Endothelial cell (in vitro differentiated cells): ENCODE measurements around the gene SPIN1. TPM values are rescaled to one million over a fixed set of nuclear protein-coding genes. Genes with fewer than 3 reads are reported as not detected.

Experiments
- DNase-seq: peaks from one replicate; pipeline ENCODE4 v3.0.0; 2021; ENCODE audit warnings: low spot score
- H3K27ac Mint-ChIP-seq: one replicate; pipeline ENCODE4 v1.8.0; 2021; ENCODE audit warnings: mixed read lengths, inconsistent platforms; ENCODE audit not compliant: unreplicated experiment
- H3K27me3 Mint-ChIP-seq: one replicate; pipeline ENCODE4 v1.8.0; 2021; ENCODE audit warnings: mild to moderate bottlenecking, moderate library complexity, mixed read lengths, inconsistent platforms; ENCODE audit not compliant: unreplicated experiment
- H3K36me3 Mint-ChIP-seq: one replicate; pipeline ENCODE4 v1.8.0; 2021; ENCODE audit warnings: mild to moderate bottlenecking, low read depth, mixed read lengths, inconsistent platforms; ENCODE audit not compliant: unreplicated experiment
- H3K4me1 Mint-ChIP-seq: one replicate; pipeline ENCODE4 v1.8.0; 2021; ENCODE audit warnings: mild to moderate bottlenecking, mixed read lengths, inconsistent platforms; ENCODE audit not compliant: unreplicated experiment
- H3K4me3 Mint-ChIP-seq: one replicate; pipeline ENCODE4 v1.8.0; 2021; ENCODE audit warnings: mild to moderate bottlenecking, mixed read lengths, inconsistent platforms; ENCODE audit not compliant: unreplicated experiment
- H3K9me3 Mint-ChIP-seq: one replicate; pipeline ENCODE4 v1.8.0; 2021; ENCODE audit warnings: mixed read lengths, inconsistent platforms; ENCODE audit not compliant: unreplicated experiment
- total RNA-seq: library from RNA; stranded (reverse); fragmentation: NEBNext Ultra II Directional; extraction: Animal tissue kit (Norgen Biotek cat#: 25700); gene quantifications from one replicate; pipeline ENCODE4 v1.2.1, GENCODE V29; 2021; ENCODE audit not compliant: unreplicated experiment
- TF ChIP-seq, protein P1 (sequence below): fragments of 200-600 bp; sonication (generic); IDR thresholded peaks from one replicate; pipeline ENCODE4 v1.5.0; 2021; ENCODE audit warnings: antibody characterized with exemption; ENCODE audit not compliant: unreplicated experiment

Gene SPIN1
- total RNA-seq, 1 donor from 2014 or later: 97.3 TPM

DNA sequence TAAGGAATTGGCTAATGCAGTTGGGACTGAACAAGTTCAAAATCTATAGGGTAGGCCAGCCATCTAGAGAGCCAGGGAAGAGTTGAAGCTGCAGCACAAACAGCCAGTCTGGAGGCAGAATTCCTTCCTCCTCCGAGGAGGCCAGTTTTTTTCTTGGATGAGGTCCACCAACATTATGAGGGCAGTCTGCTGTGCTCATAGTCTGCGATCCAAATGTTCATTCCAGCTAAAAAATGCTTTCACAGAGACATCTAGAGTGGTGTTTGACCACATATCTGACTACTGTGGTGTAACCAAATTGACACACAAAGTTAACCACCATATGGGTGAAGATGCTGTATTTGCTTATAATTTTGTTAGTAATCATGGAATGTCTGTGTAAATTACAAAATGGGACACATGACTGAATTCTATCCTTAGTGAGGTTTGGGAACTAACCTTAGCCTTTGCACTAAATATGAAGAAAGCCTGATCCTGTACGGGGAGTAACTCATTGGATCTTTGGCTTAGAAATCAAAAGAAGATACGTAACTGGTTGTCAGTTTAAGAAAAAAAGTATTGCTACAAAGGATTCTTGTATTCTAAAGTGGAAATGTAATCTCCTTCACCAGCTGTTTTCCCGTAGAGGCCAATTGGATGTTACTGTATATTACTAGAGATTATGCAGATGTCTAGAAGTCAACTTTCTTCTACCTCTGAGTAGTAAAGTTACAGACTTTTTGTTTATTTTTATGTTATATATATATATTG is 70.6 kb downstream of the SPIN1 start:
- peaks cover 11% of the 10 kb centered on the region for H3K4me1 Mint-ChIP-seq
- H3K9me3 Mint-ChIP-seq: no peaks in the 10 kb centered on the region
- no peaks in the 10 kb centered on the region for H3K27me3 Mint-ChIP-seq
- no peak overlapping the region for H3K4me3 Mint-ChIP-seq
- no peak overlapping the region for H3K27ac Mint-ChIP-seq
- TF ChIP-seq, protein P1, sequence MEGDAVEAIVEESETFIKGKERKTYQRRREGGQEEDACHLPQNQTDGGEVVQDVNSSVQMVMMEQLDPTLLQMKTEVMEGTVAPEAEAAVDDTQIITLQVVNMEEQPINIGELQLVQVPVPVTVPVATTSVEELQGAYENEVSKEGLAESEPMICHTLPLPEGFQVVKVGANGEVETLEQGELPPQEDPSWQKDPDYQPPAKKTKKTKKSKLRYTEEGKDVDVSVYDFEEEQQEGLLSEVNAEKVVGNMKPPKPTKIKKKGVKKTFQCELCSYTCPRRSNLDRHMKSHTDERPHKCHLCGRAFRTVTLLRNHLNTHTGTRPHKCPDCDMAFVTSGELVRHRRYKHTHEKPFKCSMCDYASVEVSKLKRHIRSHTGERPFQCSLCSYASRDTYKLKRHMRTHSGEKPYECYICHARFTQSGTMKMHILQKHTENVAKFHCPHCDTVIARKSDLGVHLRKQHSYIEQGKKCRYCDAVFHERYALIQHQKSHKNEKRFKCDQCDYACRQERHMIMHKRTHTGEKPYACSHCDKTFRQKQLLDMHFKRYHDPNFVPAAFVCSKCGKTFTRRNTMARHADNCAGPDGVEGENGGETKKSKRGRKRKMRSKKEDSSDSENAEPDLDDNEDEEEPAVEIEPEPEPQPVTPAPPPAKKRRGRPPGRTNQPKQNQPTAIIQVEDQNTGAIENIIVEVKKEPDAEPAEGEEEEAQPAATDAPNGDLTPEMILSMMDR: no peak
- DNase-seq: no peak
- H3K36me3 Mint-ChIP-seq: peaks cover 4% of the 10 kb centered on the region

DNA sequence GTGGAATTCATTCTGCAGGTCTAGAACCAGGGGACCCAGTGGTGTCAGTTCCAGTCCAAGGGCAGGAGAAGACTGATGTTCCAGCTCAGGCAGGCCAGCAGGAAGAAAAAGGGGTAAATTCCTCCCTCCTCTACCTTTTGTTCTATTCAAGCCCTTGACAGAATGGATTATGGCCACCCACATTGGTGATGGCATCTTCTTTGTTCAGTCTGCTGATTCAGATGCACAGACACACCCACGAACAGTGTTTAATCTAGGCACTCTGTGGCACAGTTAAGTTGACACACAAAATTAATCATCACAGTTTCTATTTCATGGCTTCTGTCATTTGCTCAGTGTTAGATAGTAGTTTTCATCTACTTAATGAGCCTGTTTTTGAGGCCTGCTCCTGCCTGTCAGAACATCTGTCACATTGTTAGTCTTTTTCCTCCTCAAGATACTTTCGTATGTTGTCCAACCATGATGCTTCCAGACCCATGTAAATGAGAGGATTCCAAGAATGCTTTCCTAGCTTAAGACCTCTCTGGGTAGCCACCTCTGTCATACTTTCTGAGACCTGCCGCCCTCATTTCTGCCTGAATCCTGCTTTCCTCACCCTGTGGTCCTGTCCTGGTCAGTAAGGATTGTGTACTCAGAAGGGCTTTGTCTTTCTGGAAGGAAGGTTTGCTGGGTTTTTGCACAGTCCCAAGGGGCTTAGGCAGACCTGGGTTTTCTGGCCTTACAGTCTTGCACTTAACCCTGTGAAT is 72.5 kb downstream of the SPIN1 start:
- TF ChIP-seq, protein P1: no peak
- Mint-ChIP-seq H3K27me3 (no peaks in the 10 kb centered on the region), H3K27ac (peak overlapping the region; percentile 45), H3K4me3 (no peak overlapping the region), H3K36me3 (peaks cover 4% of the 10 kb centered on the region), H3K9me3 (no peaks in the 10 kb centered on the region), H3K4me1 (peaks cover 21% of the 10 kb centered on the region)
- DNase-seq: no peak

- TF ChIP-seq, protein P1: no peak
- Mint-ChIP-seq H3K27me3 (no peaks in the 10 kb centered on the region), H3K4me3 (no peak overlapping the region), H3K27ac (no peak overlapping the region), H3K36me3 (peaks cover 5% of the 10 kb centered on the region), H3K4me1 (peaks cover 21% of the 10 kb centered on the region), H3K9me3 (no peaks in the 10 kb centered on the region)
- DNase-seq: no peak
Observed at GRCh38 chr9:88462191-88462590, 73.9 kb downstream of the SPIN1 start.

GRCh38 chr9:88464851-88465250 is 76.6 kb downstream of the SPIN1 start:
- TF ChIP-seq, protein P1: no peak
- H3K36me3 Mint-ChIP-seq: peaks cover 17% of the 10 kb centered on the region
- H3K27me3 Mint-ChIP-seq: no peaks in the 10 kb centered on the region
- H3K4me1 Mint-ChIP-seq: peaks cover 24% of the 10 kb centered on the region
- H3K4me3 Mint-ChIP-seq: no peak overlapping the region
- peak overlapping the region; percentile 81 for H3K27ac Mint-ChIP-seq
- DNase-seq: no peak
- no peaks in the 10 kb centered on the region for H3K9me3 Mint-ChIP-seq

GRCh38 chr9:88468226-88468625 is 80.0 kb downstream of the SPIN1 start:
- Mint-ChIP-seq H3K36me3 (peaks cover 23% of the 10 kb centered on the region), H3K27me3 (no peaks in the 10 kb centered on the region), H3K9me3 (no peaks in the 10 kb centered on the region), H3K4me1 (peaks cover 16% of the 10 kb centered on the region), H3K27ac (no peak overlapping the region), H3K4me3 (no peak overlapping the region)
- DNase-seq: no peak
- TF ChIP-seq, protein P1: no peak
